ENCODE results near the gene GNMT.

Gene GNMT

DNA sequence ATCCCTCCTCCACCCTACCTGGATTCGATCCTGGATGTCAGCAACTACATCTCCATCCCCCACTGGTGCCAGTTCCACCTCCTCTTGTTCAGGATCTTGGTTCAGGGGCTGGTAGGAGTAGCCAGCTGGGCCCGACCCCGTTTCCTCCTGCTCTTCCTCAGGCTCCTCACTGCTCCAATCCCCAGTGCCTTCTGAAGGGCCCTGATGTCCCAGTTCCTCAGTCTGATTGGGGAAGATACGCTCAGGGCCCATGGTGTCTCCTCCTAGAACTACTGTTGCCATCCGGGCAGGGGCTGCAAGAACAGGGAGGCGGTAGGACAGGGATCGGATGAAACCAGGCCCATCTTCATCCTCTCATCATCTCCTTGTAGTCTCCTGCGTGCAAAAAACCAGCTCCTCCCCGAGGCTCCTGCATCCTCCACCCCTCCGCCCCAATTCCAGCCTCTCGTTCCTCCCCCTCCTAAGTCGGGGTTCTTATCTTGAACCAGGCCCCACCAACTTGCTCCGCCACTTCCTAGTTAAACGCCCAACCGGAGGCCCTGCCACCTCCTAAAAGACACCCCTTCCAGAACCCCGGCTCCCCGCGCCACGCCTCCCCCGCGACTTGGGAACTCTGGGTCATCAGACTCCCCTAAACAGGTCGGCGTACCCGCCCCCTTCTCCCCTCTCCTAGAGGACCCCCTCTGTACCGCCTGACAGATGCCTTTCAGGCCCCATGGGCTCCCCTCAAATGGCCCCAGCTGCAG is 52.7 kb downstream of the GNMT start:
- DNase-seq (ENCODE audit: low read depth in 2 of 2) = no peak
